Right ventricle myocardium inferior (tissue), 1 donor: ENCODE measurements around the gene C1D. TPM values are rescaled to one million over a fixed set of nuclear protein-coding genes. Genes with fewer than 3 reads are reported as not detected.

Source experiments
- ATAC-seq: fragments of 200-7000 bp; cut with Tn5 transposase; one replicate; pipeline ENCODE4 v1.9.1; 2020; ENCODE audit warnings: mild to moderate bottlenecking, moderate library complexity
- DNase-seq: peaks from one replicate; pipeline ENCODE4 v3.0.0; 2021; ENCODE audit errors: missing footprints
- intact Hi-C: fragments of 100-400 bp; cut with DNase I; formaldehyde crosslinking; loops from one replicate; pipeline ENCODE4 v1.11.0; 2022
- long read RNA-seq: library from polyadenylated mRNA; unstranded; transcript quantifications from one replicate; pipeline ENCODE4 v2.0.0, GENCODE V29; 2021
- total RNA-seq: library from RNA; stranded (reverse); fragmentation: NEBNext Ultra II Directional; extraction: Animal tissue kit (Norgen Biotek cat#: 25700); gene quantifications from one replicate; pipeline ENCODE4 v1.2.1, GENCODE V29; 2021
- donor health status: DM: no; HTN: yes; CAD: no; lungs with severe emphysema.

C1D gene
- total RNA-seq: 18.4 TPM
- long read RNA-seq, transcript C1D-204 (5 exons, 736 nt): major isoform, 6 of 8 reads
- long read RNA-seq, partial matches to known transcripts: 0 of 8 reads
- long read RNA-seq, other reads (novel, unspliced or antisense): 1 of 8 reads

DNA sequence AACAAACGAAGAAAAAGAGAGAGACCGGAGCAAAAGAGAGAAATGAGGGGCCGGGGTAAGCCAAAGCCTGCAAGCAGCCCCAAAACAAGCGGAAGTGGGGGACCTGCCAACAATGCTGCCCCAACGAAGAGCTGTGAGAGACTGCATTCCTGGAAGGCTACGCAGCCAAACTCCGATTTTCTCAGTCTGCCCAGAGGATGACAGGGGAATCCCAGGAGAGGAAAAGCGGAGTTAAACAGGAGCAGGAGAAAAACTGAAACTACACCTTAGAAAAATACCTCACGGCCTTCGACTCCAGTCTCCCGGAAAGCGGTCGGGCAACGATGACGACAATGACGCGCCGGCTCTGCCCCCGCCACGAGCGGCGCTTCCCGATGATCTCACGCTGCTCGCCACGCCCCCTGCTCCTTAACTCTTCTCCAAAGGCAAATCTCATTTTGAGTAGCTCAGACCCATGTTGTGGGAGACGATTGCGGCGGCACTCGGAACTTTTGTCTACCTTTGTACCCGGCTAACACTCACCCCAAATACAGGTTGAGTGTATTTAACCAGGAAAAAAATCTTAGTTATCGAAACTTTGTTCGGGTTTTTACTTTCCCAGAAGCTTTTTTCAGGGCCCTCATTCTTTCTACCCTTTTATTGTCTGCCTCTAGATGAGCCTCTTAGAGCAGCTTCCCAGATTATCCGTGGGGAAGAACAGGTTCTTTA is at the start of gene C1D:
TSS of gene C1D (minus strand) at position 325 of the 708 bp plus-strand sequence. CDS start 15,694 bp downstream, outside the sequence.
- peak; percentile 98 for ATAC-seq
- DNase-seq: peak; percentile 97
- intact Hi-C loops: no loop called here

GRCh38 chr2:68110102-68110501 is 47.3 kb upstream of the C1D start:
- ATAC-seq (no peak), DNase-seq (no peak)
- intact Hi-C loops: no loop called here

GRCh38 chr2:68108120-68108519 is 45.3 kb upstream of the C1D start:
- ATAC-seq (no peak), DNase-seq (no peak)
- intact Hi-C loops: no loop called here

GRCh38 chr2:68107475-68107874 is 44.7 kb upstream of the C1D start:
- intact Hi-C loops: no loop called here
- DNase-seq (no peak), ATAC-seq (no peak)

- DNase-seq (no peak), ATAC-seq (no peak)
- intact Hi-C loops: no loop called here
These were observed 41.5 kb upstream of the C1D start for GRCh38 chr2:68104111-68104835.

- ATAC-seq: no peak
- no peak for DNase-seq
- intact Hi-C loops: no loop called here
These were observed 40.9 kb upstream of the C1D start for GRCh38 chr2:68103709-68104055.

GRCh38 chr2:68103030-68103708 is 40.4 kb upstream of the C1D start:
- no peak for DNase-seq
- ATAC-seq: no peak
- intact Hi-C loops: no loop called here

- ATAC-seq: no peak
- no peak for DNase-seq
- intact Hi-C loops: no loop called here
These were observed 37.4 kb upstream of the C1D start for GRCh38 chr2:68100189-68100588.

GRCh38 chr2:68099260-68099659 is 36.5 kb upstream of the C1D start:
- ATAC-seq (no peak), DNase-seq (no peak)
- intact Hi-C loops: no loop called here

DNA sequence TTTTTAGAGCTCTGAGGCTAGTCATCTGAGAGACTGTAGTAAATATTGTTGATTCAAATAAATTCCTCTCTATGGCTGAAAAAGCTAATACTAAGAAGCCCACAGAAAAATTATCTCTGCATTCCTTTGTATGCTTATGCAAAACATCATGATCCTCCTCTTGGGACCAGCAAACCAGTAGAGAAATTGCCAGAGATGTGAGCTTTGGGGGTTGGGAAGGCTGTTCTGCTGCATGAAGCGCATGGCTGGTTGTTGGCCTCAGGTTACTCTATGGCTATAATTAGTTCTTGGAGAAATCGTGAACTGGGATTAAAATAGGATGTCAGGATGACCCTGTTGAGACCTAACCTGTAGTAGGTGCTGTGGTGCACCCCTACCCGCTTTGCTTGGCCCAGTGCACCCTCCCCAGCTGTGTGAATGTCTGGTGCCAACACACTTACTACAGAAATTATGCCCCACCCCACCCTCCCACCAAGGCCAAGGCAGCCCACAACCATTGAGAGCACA is 35.5 kb upstream of the C1D start:
- DNase-seq (no peak), ATAC-seq (no peak)
- intact Hi-C loops: no loop called here

DNA sequence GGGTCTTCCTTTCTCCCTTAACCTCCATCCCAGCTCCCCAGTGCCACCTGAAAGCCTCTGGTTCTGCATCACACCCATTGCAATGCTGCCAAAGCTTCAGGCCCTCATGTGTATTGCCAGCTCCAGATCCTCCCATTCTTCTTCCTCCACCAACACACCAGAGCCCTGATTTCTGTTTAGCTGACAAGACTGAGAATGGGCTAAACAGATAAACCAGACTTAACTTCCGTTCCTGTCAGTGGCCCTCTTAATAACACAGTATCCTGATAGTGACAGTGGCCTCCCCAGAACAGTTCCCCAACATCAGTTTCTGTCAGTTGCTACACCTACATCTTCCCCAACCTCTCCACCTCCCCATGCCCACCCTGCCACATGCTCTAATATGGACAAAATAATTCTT is 31.3 kb upstream of the C1D start:
- intact Hi-C loops: no loop called here
- no peak for DNase-seq
- no peak for ATAC-seq

DNA sequence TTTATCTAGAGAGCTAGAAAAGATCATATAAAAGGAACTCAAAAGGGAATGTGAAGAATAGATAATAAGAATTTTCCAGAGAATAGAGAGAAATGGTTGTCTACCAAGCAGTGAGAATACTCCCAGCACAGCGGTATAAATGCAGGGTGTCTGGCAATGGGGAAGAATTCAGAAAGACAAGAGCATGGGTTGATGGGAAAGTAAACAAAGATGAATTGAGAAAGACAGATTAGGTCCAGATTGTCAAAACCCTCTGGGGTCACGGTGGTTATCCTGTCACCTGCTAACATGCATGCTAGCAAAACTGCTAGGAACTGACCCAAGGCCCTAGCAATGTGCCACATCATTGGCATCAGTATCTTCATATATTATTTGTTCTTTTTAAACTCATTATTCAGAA is 30.8 kb upstream of the C1D start:
- no peak for ATAC-seq
- intact Hi-C loops: no loop called here
- no peak for DNase-seq

DNA sequence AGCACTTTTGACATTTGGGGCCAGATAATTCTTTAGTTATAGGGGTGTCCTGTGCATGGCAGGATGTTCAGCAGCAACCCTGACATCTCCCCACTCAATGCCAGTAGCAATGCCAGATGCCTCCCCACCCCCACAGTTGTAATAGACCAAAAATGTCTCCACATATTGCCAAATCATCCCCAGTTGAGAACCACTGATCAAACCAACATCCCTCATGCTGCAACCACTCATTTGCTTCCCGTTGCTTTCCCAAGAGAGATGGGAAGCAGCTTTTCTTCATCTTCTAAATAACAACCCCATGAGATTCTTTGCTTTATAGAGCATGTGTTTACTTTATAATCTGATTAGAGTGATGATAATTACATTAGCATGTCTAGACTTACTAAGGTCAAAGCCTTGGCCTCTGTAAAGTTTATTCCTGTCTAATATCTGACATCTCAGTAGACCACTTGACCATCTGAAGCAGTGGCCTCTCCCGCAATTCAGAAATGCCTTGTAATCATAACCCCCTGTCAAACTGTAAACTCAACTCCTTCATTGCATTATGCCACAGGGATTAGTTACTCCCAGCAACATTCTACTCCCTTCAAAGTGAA is 28.7 kb upstream of the C1D start:
- ATAC-seq (no peak), DNase-seq (no peak)
- intact Hi-C loops: no loop called here

- intact Hi-C loops: no loop called here
- DNase-seq: no peak
- ATAC-seq: no peak
These were observed 27.2 kb upstream of the C1D start for GRCh38 chr2:68089961-68090360.

GRCh38 chr2:68088940-68089339 is 26.1 kb upstream of the C1D start:
- intact Hi-C loops: no loop called here
- DNase-seq (no peak), ATAC-seq (no peak)

DNA sequence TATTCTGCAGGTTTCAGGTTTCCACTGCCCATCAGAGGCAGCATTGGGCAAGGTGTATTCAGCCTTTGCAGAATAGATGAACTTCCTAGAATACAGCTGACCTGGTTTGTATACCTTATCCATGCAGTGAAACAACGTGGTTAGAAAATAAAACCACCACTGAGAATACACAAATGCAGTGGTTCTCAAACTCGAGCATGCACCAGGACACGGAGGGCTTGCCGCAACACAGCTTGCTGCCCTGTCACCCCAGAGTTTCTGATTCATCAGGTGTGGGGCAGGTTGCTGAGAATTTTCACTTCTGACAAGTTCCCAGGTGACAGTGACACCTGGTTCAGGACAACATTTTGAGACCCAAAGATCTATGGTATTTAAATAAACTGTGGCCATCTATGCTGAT is 23.4 kb upstream of the C1D start:
- ATAC-seq: no peak
- intact Hi-C loops: no loop called here
- DNase-seq: no peak

GRCh38 chr2:68083346-68083745 is 20.5 kb upstream of the C1D start:
- intact Hi-C loops: no loop called here

GRCh38 chr2:68074050-68074449 is 11.2 kb upstream of the C1D start:
- no peak for ATAC-seq
- intact Hi-C loops: no loop called here
- DNase-seq: no peak

More at GRCh38 chr2:68083346-68083745, 20.5 kb upstream of the C1D start:
- DNase-seq: no peak
- ATAC-seq: no peak
